Thyroid gland (tissue), 4 donors: ENCODE data around the gene DGKK. TPM values are rescaled to one million over a fixed set of nuclear protein-coding genes. Genes with fewer than 3 reads are reported as not detected.

Experiments used
- DNase-seq, 2 donors: peaks; one replicate each; pipeline ENCODE4 v3.0.0-alpha.2; 2019
- H3K27ac ChIP-seq, 3 donors: fragments of 200-600 bp; sonication (generic); 1 replicate in 2 of 3; 2 replicates in 1 of 3; pipeline ENCODE4 v1.5.1; 2016 to 2019; ENCODE audit warnings: mild to moderate bottlenecking in 1 of 3, moderate library complexity in 1 of 3
- H3K27me3 ChIP-seq: fragments of 200-600 bp; sonication (generic); one replicate; pipeline ENCODE4 v1.5.1; 2019
- H3K36me3 ChIP-seq, 2 donors: fragments of 200-600 bp; sonication (generic); one replicate each; pipeline ENCODE4 v1.5.1; 2016 to 2019
- H3K4me1 ChIP-seq, 2 donors: fragments of 200-600 bp; sonication (generic); one replicate each; pipeline ENCODE4 v1.5.1; 2017 to 2019
- H3K4me3 ChIP-seq, 3 donors: fragments of 200-600 bp; sonication (generic); replicated peaks in 1 of 3; 1 replicate in 2 of 3; 2 replicates in 1 of 3; pipeline ENCODE4 v1.5.1; 2016; ENCODE audit warnings: mild to moderate bottlenecking in 1 of 3
- H3K9me3 ChIP-seq: fragments of 200-600 bp; sonication (generic); one replicate; pipeline ENCODE4 v1.5.1; 2017
- CTCF ChIP-seq, 6 experiments: fragments of 200-600 bp in 3 of 6; fragments of 450-650 bp in 3 of 6; sonication (generic) in 3 of 6; IDR thresholded peaks; one replicate each; pipeline ENCODE4 v1.5.1; 2016 to 2019; ENCODE audit warnings: antibody characterized with exemption in 6 of 6, mild to moderate bottlenecking in 2 of 6, inconsistent platforms in 1 of 6, moderate library complexity in 1 of 6
- POLR2A ChIP-seq, 2 donors: fragments of 450-650 bp; IDR thresholded peaks; one replicate each; pipeline ENCODE4 v1.6.1; 2017; ENCODE audit warnings: antibody characterized with exemption in 2 of 2, mild to moderate bottlenecking in 2 of 2, moderate library complexity in 1 of 2
- WGBS, 2 donors: methylation state at CpG; one replicate each; pipeline ENCODE4 v1.1.5; 2017; 5-methylcytosine and 5-hydroxymethylcytosine counted together
- intact Hi-C: fragments of 100-400 bp; cut with DNase I; formaldehyde crosslinking; loops from one replicate; pipeline ENCODE4 v1.15.1; 2023
- total RNA-seq, 4 donors: library from RNA; depleted of rRNA; stranded (reverse); fragments of >200 nt; gene quantifications; one replicate each; pipeline ENCODE4 v1.2.3, GENCODE V29; 2016

DGKK gene
- total RNA-seq, 4 donors from 2014 or later = not detected

DNA sequence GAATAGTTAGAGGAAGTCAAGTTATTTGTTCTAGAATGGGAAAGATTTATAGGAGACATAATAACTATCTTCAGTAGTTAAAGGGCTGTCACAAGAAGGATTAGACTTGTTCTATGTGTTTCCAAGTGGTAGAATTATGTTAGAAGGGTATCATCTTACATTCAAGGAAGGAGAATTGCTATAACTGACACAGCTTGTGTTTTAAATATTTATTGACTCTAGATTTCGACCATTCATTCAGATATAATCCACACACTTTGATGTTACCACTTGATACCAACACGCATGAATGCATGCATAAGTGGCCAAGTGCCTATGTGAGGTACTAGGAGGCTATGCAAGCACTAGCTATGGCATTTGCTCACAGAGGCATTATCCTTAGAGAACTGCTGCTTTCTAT is 143.4 kb downstream of the DGKK start:
- H3K9me3 ChIP-seq = no peaks in the 10 kb centered on the region
- no peak overlapping the region for H3K27ac ChIP-seq
- H3K4me3 ChIP-seq = no peak overlapping the region
- TF ChIP-seq POLR2A (IDR thresholded peaks at IDR 0.05) = no peak
- no peak for TF ChIP-seq CTCF (IDR thresholded peaks at IDR 0.05)
- peak; percentile 3 to 14 for DNase-seq
- H3K36me3 ChIP-seq = no peaks in the 10 kb centered on the region
- H3K4me1 ChIP-seq = peaks cover 0 to 2% of the 10 kb centered on the region in 2 donors
- intact Hi-C loops = no loop called here
- no peaks in the 10 kb centered on the region for H3K27me3 ChIP-seq
- WGBS, 2 donors = 36 to 56% methylated on average over 2 of the region's 2 CpGs
